GM19452 (cell line): ENCODE measurements around the gene USP6NL.

ENCODE experiments used
- ATAC-seq: cut with Tn5 transposase; IDR thresholded peaks from one replicate; pipeline ENCODE4 v1.9.1; 2021; ENCODE audit not compliant: unreplicated experiment

The USP6NL gene

GRCh38 chr10:11429439-11430052, 181.9 kb downstream of the USP6NL start:
- no peak for ATAC-seq

- ATAC-seq = no peak
These were observed 185.8 kb downstream of the USP6NL start for GRCh38 chr10:11425676-11426075.

GRCh38 chr10:11425296-11425610, 186.2 kb downstream of the USP6NL start:
- ATAC-seq = no peak

DNA sequence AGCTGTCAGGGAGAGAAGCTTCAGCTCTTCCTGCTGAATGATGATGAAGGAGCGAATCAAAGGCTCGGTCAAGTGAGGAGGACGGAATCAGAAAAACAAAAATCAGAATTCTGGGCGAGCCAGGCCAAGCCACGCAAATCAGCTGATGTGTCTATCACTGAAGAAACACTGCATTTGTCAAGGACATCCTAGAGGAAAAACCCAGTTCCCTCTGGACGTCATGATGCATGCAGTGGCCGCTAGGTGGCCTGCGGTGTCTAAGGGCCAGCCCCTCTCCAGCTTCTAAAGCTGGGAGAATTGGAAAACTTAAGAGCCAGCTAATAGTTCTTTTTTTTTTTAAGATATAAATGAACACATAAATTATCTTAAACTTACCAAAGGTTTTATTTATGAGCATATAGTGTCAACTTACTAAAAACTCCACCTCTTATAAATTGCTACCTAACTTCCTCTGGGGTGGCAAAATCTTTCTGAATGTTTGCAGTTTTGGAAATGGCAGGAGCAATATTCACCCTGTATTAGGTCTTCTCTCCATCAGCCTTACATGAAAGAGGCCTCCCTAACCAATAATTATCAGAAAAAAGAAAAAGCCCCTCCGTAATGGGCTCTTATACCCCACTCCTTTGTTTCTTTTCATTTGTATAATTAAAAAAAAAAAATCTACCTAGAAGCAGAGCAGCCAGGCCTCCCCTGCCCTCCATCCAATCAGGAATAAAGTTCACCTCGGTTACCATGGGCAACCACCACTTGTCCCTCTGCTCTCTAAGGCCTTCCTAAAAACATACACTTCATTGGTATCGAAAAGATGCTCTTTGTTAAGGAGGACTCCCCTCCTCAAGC, 186.8 kb downstream of the USP6NL start:
- ATAC-seq = no peak

DNA sequence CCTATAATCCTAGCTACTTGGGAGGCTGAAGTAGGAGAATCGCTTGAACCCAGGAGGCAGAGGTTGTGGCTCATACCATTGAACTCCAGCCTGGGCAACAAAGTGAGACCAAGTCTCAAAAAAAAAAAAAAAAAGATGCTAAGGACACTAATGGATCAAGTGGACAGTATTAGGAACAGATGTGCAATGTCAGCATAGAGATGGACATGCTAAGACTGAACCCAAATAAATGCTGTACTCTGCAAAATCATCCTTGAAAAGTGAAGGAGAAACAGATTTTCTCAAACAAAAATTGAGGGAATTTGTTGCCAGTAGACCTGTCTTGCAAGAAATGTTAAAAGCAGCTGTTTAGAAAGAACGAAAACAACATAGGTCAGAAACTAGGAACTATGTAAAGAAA, 194.5 kb downstream of the USP6NL start:
- no peak for ATAC-seq

- ATAC-seq = no peak
These were observed 196.4 kb downstream of the USP6NL start for GRCh38 chr10:11415095-11415494.

GRCh38 chr10:11414314-11415038, 197.0 kb downstream of the USP6NL start:
- ATAC-seq = no peak

GRCh38 chr10:11411926-11412545, 199.4 kb downstream of the USP6NL start:
- ATAC-seq = no peak

DNA sequence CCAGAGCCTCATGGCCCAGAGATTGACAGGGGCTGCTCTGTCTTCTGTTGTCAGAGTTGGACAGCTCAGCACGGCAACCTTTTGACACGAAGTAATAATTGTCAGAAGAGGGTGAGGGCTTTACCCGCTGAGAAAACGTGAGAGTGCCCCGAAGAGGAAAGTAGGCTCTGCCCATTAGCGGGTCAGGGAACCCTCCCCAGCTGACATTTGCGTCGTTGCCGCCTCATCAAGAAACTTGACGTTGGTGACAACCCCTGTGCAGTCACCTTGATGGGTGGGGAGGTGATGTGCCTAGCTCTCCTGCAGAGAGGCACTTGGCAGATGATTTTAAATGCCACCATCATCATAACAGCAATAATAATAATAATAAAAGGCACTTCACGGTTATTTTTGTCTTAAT, 202.1 kb downstream of the USP6NL start:
- ATAC-seq = no peak

DNA sequence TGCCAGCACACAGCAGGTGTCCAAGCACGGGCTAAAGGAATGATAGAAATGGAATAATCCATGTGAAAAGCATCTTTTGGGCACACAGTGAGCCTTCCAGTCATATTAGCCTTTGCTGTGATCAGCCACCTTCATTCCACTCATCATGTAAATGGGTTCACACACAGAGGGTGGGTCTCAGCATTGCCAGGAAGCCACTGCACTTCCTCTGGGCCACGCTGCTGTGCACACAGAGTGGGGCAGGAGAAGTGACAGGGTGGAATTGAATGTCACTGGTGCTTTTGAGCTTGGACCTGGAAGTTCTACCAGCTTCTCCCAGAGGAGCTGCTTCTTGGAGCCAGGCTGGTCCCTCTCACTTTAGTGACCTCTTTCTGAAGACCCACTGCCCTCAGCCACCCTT, 203.5 kb downstream of the USP6NL start:
- ATAC-seq = no peak

GRCh38 chr10:11406746-11407145, 204.7 kb downstream of the USP6NL start:
- ATAC-seq = no peak

DNA sequence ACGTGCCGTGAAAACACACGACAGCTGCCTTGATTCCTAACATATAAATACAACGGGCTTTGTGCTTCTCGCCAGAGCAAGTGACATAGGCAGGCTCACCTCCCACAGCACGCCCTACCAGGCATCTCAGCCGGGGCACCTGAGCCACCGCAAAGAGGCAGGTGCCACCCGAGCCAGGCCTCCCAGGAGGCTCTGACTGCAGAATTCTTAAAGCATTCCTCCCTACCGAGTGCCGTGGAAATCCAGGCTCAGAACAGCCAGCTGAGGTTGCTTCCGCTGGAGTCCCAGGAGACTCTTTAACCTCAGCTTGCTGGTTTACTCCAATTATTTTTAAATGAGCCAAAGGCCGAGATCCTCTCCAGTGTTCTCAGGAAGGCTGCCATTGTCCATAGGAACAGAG, 206.5 kb downstream of the USP6NL start:
- ATAC-seq = no peak
